Measurements from ENCODE around the gene EEF2K.

- no peak for TF ChIP-seq CTCF (IDR thresholded peaks at IDR 0.05)
- no peak for TF ChIP-seq POLR2A (IDR thresholded peaks at IDR 0.05; ENCODE audit: low read length)
- TF ChIP-seq RFX5 (IDR thresholded peaks at IDR 0.05), result no peak
- no peak for TF ChIP-seq SMC3 (IDR thresholded peaks at IDR 0.05)
- TF ChIP-seq MYC (IDR thresholded peaks at IDR 0.05; ENCODE audit: borderline replicate concordance, low read length), result no peak
- TF ChIP-seq MAFK (IDR thresholded peaks at IDR 0.05; ENCODE audit: partially characterized antibody), result no peak
- TF ChIP-seq FOSL2 (IDR thresholded peaks at IDR 0.05), result no peak
- no peak for TF ChIP-seq FOSL2 (CRISPR knock-in tag; IDR thresholded peaks at IDR 0.05)
- TF ChIP-seq ZSCAN20 (CRISPR knock-in tag; IDR thresholded peaks at IDR 0.05), result no peak
- no peak for TF ChIP-seq MAZ (IDR thresholded peaks at IDR 0.05; ENCODE audit: borderline replicate concordance, low read depth, low read length)
- no peak for TF ChIP-seq ELK1 (IDR thresholded peaks at IDR 0.05; ENCODE audit: low read depth, low read length)
These were observed 41.6 kb upstream of the EEF2K start for GRCh38 chr16:22164482-22164881.
